ENCODE results near the gene NEIL3.

Gene NEIL3

GRCh38 chr4:177309522-177310371, at the start of gene NEIL3:
Gene NEIL3 (plus strand): TSS chr4:177309874. CDS start chr4:177309954, 80 bp downstream.
- peak; percentile 95 for DNase-seq (ENCODE audit: low read depth)

- DNase-seq (ENCODE audit: low read depth): no peak
Measured at GRCh38 chr4:177263818-177264217, 45.9 kb upstream of the NEIL3 start.

GRCh38 chr4:177264788-177265422, 44.8 kb upstream of the NEIL3 start:
- DNase-seq (ENCODE audit: low read depth): no peak

GRCh38 chr4:177265729-177266128, 43.9 kb upstream of the NEIL3 start:
- DNase-seq (ENCODE audit: low read depth): no peak

- no peak for DNase-seq (ENCODE audit: low read depth)
Measured at GRCh38 chr4:177266506-177266905, 43.2 kb upstream of the NEIL3 start.

- DNase-seq (ENCODE audit: low read depth): no peak
Measured at GRCh38 chr4:177267911-177268310, 41.8 kb upstream of the NEIL3 start.

- DNase-seq (ENCODE audit: low read depth): no peak
Measured at GRCh38 chr4:177271091-177271490, 38.6 kb upstream of the NEIL3 start.

- no peak for DNase-seq (ENCODE audit: low read depth)
Measured at GRCh38 chr4:177271915-177272766, 37.5 kb upstream of the NEIL3 start.

GRCh38 chr4:177275999-177276398, 33.7 kb upstream of the NEIL3 start:
- no peak for DNase-seq (ENCODE audit: low read depth)

GRCh38 chr4:177281351-177281909, 28.2 kb upstream of the NEIL3 start:
- no peak for DNase-seq (ENCODE audit: low read depth)

- DNase-seq (ENCODE audit: low read depth): no peak
Measured at GRCh38 chr4:177282284-177282835, 27.3 kb upstream of the NEIL3 start.

GRCh38 chr4:177283167-177283566, 26.5 kb upstream of the NEIL3 start:
- DNase-seq (ENCODE audit: low read depth): no peak

- no peak for DNase-seq (ENCODE audit: low read depth)
Measured at GRCh38 chr4:177285953-177286352, 23.7 kb upstream of the NEIL3 start.

GRCh38 chr4:177287255-177287654, 22.4 kb upstream of the NEIL3 start:
- no peak for DNase-seq (ENCODE audit: low read depth)

- no peak for DNase-seq (ENCODE audit: low read depth)
Measured at GRCh38 chr4:177288335-177288734, 21.3 kb upstream of the NEIL3 start.

GRCh38 chr4:177290780-177291179, 18.9 kb upstream of the NEIL3 start:
- no peak for DNase-seq (ENCODE audit: low read depth)

- no peak for DNase-seq (ENCODE audit: low read depth)
Measured at GRCh38 chr4:177292171-177292570, 17.5 kb upstream of the NEIL3 start.

- no peak for DNase-seq (ENCODE audit: low read depth)
Measured at GRCh38 chr4:177293208-177294033, 16.3 kb upstream of the NEIL3 start.

- DNase-seq (ENCODE audit: low read depth): no peak
Measured at GRCh38 chr4:177297785-177298391, 11.8 kb upstream of the NEIL3 start.

GRCh38 chr4:177301126-177301639, 8.5 kb upstream of the NEIL3 start:
- no peak for DNase-seq (ENCODE audit: low read depth)
